Adrenal gland (tissue), 5 donors: ENCODE results near the gene ABHD11.

ENCODE experiments used
- CTCF ChIP-seq, 6 experiments: fragments of 450-650 bp in 4 of 6; fragments of 200-600 bp in 2 of 6; sonication (generic) in 1 of 6; IDR thresholded peaks; 1 replicate in 5 of 6; 2 replicates in 1 of 6; pipeline versions ENCODE4 v1.5.1 to v1.8.0; 2016 to 2021; ENCODE audit warnings: antibody characterized with exemption in 6 of 6, mild to moderate bottlenecking in 2 of 6, moderate library complexity in 1 of 6
- POLR2A ChIP-seq, 2 donors: fragments of 450-650 bp; IDR thresholded peaks; one replicate each; pipeline ENCODE4 v1.6.1; 2017; ENCODE audit warnings: antibody characterized with exemption in 2 of 2, mild to moderate bottlenecking in 2 of 2, moderate library complexity in 1 of 2
- donor health status: DM: no; HTN: no; CAD: no.

DNA sequence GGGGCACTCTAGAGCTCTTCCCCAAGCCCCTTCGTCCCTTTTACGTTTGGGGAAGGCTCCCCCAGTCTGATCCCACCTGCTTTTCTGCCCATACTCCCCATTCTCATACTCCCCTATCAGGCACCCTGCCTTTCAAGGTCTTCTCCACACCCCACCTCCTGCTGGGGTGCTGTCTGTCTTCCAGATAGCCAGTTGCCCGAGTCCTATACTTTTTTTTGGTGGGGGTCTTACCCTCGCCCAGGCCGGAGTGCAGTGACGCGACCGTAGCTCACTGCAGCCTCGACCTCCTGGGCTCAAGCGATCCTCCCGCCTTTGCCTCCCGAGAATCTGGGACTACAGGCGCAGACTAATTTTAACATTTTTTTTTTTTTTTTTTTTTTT, 775 bp upstream of the ABHD11 start:
- no peak for TF ChIP-seq POLR2A (IDR thresholded peaks at IDR 0.05)
- TF ChIP-seq CTCF (IDR thresholded peaks at IDR 0.05): no peak
